ENCODE results near the gene MAPRE3.

MAPRE3 gene

DNA sequence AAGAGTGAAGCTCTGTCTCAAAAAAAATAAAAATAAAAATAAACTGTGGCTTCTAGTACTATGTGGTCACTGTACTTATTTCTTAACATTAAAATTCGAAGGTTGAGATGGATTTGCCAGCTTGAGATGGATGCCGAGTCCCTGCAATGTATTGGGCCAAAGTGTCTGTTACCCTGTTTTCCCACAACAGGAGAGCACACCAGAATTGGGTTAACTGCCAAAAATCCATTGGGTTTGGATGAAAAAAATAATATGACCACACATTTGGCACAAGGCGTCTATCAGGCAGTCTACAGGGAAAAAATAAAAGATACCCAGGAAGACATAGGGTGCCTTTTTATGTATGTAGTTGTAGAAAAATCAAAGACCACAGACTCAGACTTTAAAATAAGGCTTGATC, 19.2 kb upstream of the MAPRE3 start:
- TF ChIP-seq, protein P1, sequence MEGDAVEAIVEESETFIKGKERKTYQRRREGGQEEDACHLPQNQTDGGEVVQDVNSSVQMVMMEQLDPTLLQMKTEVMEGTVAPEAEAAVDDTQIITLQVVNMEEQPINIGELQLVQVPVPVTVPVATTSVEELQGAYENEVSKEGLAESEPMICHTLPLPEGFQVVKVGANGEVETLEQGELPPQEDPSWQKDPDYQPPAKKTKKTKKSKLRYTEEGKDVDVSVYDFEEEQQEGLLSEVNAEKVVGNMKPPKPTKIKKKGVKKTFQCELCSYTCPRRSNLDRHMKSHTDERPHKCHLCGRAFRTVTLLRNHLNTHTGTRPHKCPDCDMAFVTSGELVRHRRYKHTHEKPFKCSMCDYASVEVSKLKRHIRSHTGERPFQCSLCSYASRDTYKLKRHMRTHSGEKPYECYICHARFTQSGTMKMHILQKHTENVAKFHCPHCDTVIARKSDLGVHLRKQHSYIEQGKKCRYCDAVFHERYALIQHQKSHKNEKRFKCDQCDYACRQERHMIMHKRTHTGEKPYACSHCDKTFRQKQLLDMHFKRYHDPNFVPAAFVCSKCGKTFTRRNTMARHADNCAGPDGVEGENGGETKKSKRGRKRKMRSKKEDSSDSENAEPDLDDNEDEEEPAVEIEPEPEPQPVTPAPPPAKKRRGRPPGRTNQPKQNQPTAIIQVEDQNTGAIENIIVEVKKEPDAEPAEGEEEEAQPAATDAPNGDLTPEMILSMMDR (IDR thresholded peaks at IDR 0.05; ENCODE audit: insufficient read depth, missing control alignments), result no peak
- FAIRE-seq (no peak), DNase-seq (ENCODE audit: insufficient read length, low spot score) (no peak)

DNA sequence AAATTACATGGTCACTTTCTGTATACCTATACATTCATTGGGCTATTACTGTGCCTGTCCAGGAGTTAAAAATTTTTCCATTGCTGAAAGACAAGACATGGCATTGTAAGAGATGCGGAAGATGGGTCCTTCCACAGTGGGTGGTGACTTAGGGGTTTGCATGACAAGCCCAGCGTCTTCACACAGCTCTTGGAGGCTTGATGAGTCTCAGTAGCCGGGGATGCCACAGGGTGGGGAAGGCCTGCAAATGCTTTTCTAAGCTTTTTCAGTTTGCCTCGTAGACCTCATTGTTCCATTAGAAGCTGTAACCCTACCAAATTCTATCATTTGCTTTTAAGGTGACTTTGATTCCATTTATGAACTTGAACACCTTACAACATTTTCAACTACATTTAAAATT, 18.1 kb upstream of the MAPRE3 start:
- TF ChIP-seq, protein P1 (IDR thresholded peaks at IDR 0.05; ENCODE audit: insufficient read depth, missing control alignments), result no peak
- no peak for DNase-seq (ENCODE audit: insufficient read length, low spot score)
- no peak for FAIRE-seq

DNA sequence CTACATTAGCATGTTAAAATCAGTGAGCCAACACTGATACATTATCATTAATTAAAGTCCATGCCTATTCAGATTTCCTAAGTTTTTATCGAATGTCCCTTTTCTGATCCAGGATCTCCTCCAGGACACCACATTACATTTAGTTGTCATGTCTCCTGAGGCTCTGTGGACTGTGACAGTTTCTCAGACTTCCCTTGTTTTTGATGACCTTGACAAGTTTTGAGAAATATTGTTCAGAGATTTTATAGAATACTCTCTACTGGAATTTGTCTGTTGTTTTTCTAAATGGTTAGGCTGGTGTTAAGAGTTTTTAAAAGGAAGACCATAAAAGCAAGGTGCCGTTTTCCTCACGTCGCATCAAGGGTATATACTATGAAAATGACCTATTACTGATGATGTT, 16.3 kb upstream of the MAPRE3 start:
- TF ChIP-seq, protein P1 (IDR thresholded peaks at IDR 0.05; ENCODE audit: insufficient read depth, missing control alignments), result no peak
- DNase-seq (ENCODE audit: insufficient read length, low spot score) (no peak), FAIRE-seq (no peak)

DNA sequence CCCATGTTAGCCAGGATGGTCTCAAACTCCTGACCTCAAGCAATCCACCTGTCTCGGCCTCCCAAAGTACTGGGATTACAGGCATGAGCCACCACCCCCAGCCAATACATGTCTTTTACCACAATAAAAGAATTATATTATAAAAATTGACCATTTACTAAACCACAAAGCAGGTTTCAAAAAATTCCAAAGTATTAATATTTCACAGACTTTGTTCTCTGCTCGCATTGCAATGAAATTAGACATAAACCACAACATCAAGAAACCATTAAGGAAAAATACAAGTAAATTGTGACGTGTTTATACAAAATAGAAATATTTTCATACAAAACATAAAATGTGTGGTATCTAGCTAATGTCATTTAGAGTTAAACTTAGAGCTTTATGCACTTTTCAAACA, 13.4 kb upstream of the MAPRE3 start:
- DNase-seq (ENCODE audit: insufficient read length, low spot score), result no peak
- TF ChIP-seq, protein P1 (IDR thresholded peaks at IDR 0.05; ENCODE audit: insufficient read depth, missing control alignments), result no peak
- no peak for FAIRE-seq

DNA sequence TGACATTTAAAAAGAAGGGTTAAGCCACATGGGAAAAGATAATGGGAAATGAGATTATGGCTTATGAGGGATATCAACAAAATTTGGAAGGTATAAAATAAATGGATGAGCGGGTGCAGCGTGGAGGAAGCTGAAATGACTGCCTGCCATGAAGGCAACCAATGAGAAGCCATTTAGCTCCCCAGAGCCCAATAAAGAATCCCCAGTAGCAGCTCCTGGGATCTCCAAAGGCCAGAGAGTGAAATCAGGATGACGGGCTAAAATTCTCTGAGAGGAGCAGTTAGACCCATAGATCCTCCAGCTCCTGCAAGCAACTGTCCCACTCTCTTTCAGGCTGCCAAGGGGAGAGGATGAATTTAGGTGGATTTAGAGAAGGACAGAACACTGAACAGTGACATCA, 12.9 kb upstream of the MAPRE3 start:
- DNase-seq (ENCODE audit: insufficient read length, low spot score), result no peak
- TF ChIP-seq, protein P1 (IDR thresholded peaks at IDR 0.05; ENCODE audit: insufficient read depth, missing control alignments), result no peak
- FAIRE-seq, result no peak

DNA sequence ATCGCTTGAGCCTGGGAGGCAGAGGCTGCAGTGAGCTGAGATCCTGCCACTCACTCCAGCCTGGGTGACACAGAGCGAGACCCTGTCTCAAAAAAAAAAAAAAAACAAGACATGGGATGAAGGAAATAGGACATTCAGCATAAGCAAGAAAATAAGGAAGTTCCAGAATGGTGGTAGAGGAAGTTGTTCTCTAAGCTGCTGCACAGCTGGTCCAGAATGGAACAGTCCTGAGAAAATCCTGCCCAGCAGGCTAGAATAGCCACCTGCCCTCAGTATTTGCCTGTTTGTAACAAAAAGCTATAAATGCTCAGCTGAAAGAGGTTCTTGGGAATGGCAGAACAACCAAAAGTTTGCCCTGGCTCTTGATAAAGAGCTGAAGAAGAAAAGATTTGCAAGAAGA, 11.1 kb upstream of the MAPRE3 start:
- no peak for DNase-seq (ENCODE audit: insufficient read length, low spot score)
- TF ChIP-seq, protein P1 (IDR thresholded peaks at IDR 0.05; ENCODE audit: insufficient read depth, missing control alignments), result no peak
- FAIRE-seq, result no peak

DNA sequence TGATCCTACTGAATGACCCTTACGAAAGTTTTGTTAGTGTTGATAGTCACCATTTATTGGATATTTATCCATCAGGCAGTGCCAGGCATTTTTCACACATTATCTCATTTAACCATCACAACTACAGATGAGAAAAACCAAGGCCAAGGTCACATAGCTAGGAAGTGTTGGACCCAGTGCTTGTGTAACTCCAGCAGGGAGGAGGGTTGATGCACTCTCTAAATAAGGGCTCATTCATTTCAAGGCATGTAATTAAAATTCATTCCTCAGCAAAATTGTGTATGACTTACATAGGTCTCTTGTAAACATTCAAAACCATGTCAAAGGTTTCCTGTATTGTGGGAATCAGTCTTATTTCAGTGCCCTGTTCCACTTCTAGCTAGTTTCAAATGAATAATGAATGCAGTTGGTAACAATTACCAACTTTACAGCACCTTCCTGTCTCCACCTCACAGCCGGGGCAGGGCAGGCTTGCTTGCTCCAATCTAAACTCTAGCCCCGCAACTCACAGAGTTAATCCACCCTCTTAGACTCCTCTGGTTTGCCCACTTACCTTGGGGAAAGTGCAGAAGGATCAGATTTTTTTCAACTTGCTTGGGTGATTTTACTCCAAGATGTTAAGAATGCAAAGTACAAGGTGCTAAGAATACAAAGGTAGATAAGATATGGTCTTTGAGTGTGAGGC, 5.8 kb upstream of the MAPRE3 start:
- no peak for FAIRE-seq
- TF ChIP-seq, protein P1 (IDR thresholded peaks at IDR 0.05; ENCODE audit: insufficient read depth, missing control alignments), result no peak

More for the DNA sequence above, 5.8 kb upstream of the MAPRE3 start:
- DNase-seq (ENCODE audit: insufficient read length, low spot score), result no peak

All from D721Med (cell line).